ENCODE data around the gene BRK1. TPM values are rescaled to one million over a fixed set of nuclear protein-coding genes. Genes with fewer than 3 reads are reported as not detected.
"Not testable (repeated sequence)": the region's sequence is repeated elsewhere in the genome, so short reads cannot be mapped to it uniquely, and the experiment has no call there.

Gene BRK1
- total RNA-seq (ENCODE audit: unreplicated experiment) = 126 TPM
- long read RNA-seq, transcript BRK1-201 (3 exons, 1,233 nt) = major isoform, 200 of 219 reads
- long read RNA-seq, partial matches to known transcripts = 1 of 219 reads
- long read RNA-seq, other reads (novel, unspliced or antisense) = 18 of 219 reads

GRCh38 chr3:10115326-10116137, at the start of gene BRK1:
Gene BRK1, plus strand, starts transcription at chr3:10115675. Its CDS starts 27 bp downstream, at chr3:10115702.
- Mint-ChIP-seq H3K36me3 (ENCODE audit: unreplicated experiment) (no peaks in the 10 kb centered on the region), H3K4me1 (ENCODE audit: low read depth, unreplicated experiment) (peaks cover 5% of the 10 kb centered on the region)
- TF ChIP-seq, protein P1, sequence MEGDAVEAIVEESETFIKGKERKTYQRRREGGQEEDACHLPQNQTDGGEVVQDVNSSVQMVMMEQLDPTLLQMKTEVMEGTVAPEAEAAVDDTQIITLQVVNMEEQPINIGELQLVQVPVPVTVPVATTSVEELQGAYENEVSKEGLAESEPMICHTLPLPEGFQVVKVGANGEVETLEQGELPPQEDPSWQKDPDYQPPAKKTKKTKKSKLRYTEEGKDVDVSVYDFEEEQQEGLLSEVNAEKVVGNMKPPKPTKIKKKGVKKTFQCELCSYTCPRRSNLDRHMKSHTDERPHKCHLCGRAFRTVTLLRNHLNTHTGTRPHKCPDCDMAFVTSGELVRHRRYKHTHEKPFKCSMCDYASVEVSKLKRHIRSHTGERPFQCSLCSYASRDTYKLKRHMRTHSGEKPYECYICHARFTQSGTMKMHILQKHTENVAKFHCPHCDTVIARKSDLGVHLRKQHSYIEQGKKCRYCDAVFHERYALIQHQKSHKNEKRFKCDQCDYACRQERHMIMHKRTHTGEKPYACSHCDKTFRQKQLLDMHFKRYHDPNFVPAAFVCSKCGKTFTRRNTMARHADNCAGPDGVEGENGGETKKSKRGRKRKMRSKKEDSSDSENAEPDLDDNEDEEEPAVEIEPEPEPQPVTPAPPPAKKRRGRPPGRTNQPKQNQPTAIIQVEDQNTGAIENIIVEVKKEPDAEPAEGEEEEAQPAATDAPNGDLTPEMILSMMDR (IDR thresholded peaks at IDR 0.05; ENCODE audit: partially characterized antibody, unreplicated experiment) = no peak

DNA sequence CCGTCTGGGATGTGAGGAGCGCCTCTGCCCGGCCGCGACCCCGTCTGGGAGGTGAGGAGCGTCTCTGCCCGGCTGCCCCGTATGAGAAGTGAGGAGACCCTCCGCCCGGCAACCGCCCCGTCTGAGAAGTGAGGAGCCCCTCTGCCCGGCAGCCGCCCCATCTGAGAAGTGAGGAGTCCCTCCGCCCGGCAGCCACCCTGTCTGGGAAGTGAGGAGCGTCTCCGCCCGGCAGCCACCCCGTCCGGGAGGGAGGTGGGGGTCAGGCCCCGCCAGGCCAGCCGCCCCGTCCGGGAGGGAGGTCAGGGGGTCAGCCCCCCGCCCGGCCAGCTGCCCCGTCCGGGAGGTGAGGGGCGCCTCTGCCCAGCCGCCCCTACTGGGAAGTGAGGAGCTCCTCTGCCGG, 45.4 kb upstream of the BRK1 start:
- not testable (repeated sequence) for H3K27me3 Mint-ChIP-seq (ENCODE audit: unreplicated experiment); H3K4me1 Mint-ChIP-seq (ENCODE audit: low read depth, unreplicated experiment); H3K9me3 Mint-ChIP-seq (ENCODE audit: unreplicated experiment); DNase-seq; H3K27ac Mint-ChIP-seq (ENCODE audit: unreplicated experiment); H3K4me3 Mint-ChIP-seq (ENCODE audit: unreplicated experiment)
- H3K36me3 Mint-ChIP-seq (ENCODE audit: unreplicated experiment) = peaks cover 11% of the 10 kb centered on the region

More at GRCh38 chr3:10115326-10116137, at the start of gene BRK1:
- peaks cover 4% of the 10 kb centered on the region for H3K9me3 Mint-ChIP-seq (ENCODE audit: unreplicated experiment)
- peak within 1 kb of the TSS; percentile 100 for H3K4me3 Mint-ChIP-seq (ENCODE audit: unreplicated experiment)
- H3K27me3 Mint-ChIP-seq (ENCODE audit: unreplicated experiment) = peaks cover 2% of the 10 kb centered on the region
- peak within 1 kb of the TSS; percentile 99 for H3K27ac Mint-ChIP-seq (ENCODE audit: unreplicated experiment)
- peak; percentile 87 for DNase-seq

GRCh38 chr3:10074666-10075065, 40.8 kb upstream of the BRK1 start:
- Mint-ChIP-seq H3K9me3 (ENCODE audit: unreplicated experiment) (no peaks in the 10 kb centered on the region), H3K4me3 (ENCODE audit: unreplicated experiment) (no peak overlapping the region), H3K4me1 (ENCODE audit: low read depth, unreplicated experiment) (no peaks in the 10 kb centered on the region), H3K27me3 (ENCODE audit: unreplicated experiment) (peaks cover 2% of the 10 kb centered on the region), H3K36me3 (ENCODE audit: unreplicated experiment) (no peaks in the 10 kb centered on the region), H3K27ac (ENCODE audit: unreplicated experiment) (no peak overlapping the region)
- TF ChIP-seq, protein P1 (IDR thresholded peaks at IDR 0.05; ENCODE audit: partially characterized antibody, unreplicated experiment) = no peak
- DNase-seq = no peak

GRCh38 chr3:10081871-10082270, 33.6 kb upstream of the BRK1 start:
- H3K27ac Mint-ChIP-seq (ENCODE audit: unreplicated experiment) = no peak overlapping the region
- H3K27me3 Mint-ChIP-seq (ENCODE audit: unreplicated experiment) = peaks cover 1% of the 10 kb centered on the region
- DNase-seq = no peak
- H3K9me3 Mint-ChIP-seq (ENCODE audit: unreplicated experiment) = no peaks in the 10 kb centered on the region
- H3K4me3 Mint-ChIP-seq (ENCODE audit: unreplicated experiment) = no peak overlapping the region
- no peaks in the 10 kb centered on the region for H3K4me1 Mint-ChIP-seq (ENCODE audit: low read depth, unreplicated experiment)
- H3K36me3 Mint-ChIP-seq (ENCODE audit: unreplicated experiment) = no peaks in the 10 kb centered on the region
- TF ChIP-seq, protein P1 (IDR thresholded peaks at IDR 0.05; ENCODE audit: partially characterized antibody, unreplicated experiment) = no peak

DNA sequence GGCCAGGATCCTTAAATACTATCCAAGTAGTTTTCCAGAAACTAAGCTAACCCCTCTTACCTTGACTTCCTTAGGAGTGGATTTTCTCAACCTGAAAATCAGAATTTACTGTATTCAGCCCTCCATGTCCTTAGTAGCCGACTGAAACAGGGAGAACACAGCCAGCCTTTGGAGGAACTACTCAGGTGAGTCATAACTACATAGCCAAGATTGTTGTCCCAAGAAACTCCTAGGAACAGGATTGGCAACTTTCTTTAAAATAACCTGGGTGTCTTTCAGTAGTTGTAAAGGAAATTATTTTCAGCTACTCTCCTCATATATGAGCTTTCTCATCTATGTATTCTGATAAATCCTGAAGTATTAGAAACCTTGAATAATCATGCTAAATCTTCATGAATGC, 29.7 kb upstream of the BRK1 start:
- Mint-ChIP-seq H3K36me3 (ENCODE audit: unreplicated experiment) (no peaks in the 10 kb centered on the region), H3K4me3 (ENCODE audit: unreplicated experiment) (no peak overlapping the region), H3K4me1 (ENCODE audit: low read depth, unreplicated experiment) (no peaks in the 10 kb centered on the region), H3K9me3 (ENCODE audit: unreplicated experiment) (no peaks in the 10 kb centered on the region), H3K27me3 (ENCODE audit: unreplicated experiment) (peaks cover 1% of the 10 kb centered on the region), H3K27ac (ENCODE audit: unreplicated experiment) (no peak overlapping the region)
- TF ChIP-seq, protein P1 (IDR thresholded peaks at IDR 0.05; ENCODE audit: partially characterized antibody, unreplicated experiment) = no peak
- DNase-seq = no peak
